Measurements from ENCODE around the gene AGBL4.
"Not testable (repeated sequence)": the region's sequence is repeated elsewhere in the genome, so short reads cannot be mapped to it uniquely, and the experiment has no call there.

AGBL4 gene

GRCh38 chr1:49051647-49052046 lies 972.1 kb downstream of the AGBL4 start:
- no peak overlapping the region for H3K4me3 ChIP-seq (ENCODE audit: low read depth, low read length)

- no peak overlapping the region for H3K4me3 ChIP-seq (ENCODE audit: low read depth, low read length)
These were observed 973.7 kb downstream of the AGBL4 start for GRCh38 chr1:49050041-49050440.

DNA sequence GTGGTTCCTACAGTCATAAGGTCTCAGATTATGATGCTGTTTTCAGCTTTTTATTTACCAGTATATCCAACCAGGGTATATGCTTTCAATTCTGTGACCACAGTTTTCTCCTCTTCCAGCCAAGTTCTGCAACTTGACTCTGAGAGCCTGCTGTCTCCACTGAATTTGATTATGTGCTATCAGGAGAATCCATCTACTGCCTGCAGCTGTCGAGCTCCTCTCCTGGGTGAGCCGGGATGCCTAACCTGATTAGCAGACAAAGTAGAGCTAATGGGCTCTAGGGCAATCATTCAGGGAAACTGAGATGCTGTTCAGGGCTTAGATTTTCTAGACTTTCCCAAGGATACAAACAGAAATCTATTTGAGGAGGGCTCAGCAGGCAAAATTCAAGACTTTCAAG lies 975.6 kb downstream of the AGBL4 start:
- no peak overlapping the region for H3K4me3 ChIP-seq (ENCODE audit: low read depth, low read length)

GRCh38 chr1:49046305-49046704 lies 977.4 kb downstream of the AGBL4 start:
- no peak overlapping the region for H3K4me3 ChIP-seq (ENCODE audit: low read depth, low read length)

DNA sequence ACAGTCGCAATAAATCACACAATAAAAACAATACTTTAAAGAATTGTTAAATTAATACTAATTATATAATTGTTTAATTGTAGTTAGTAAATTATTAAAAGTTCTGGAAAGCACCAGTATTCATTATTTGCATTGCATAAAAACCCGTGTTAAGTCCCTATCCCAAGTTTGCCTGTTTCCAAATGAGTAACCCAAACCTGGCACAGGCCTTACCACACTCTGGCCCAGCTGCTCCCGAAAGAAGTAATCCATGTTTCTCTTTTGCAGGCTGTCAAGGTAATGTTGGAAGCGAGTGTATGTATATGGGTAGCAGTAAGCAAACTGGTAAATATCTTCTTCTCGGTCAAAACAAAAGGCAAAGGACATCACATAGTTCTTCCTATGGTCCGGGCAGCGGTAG lies 978.4 kb downstream of the AGBL4 start:
- H3K4me3 ChIP-seq (ENCODE audit: low read depth, low read length), result no peak overlapping the region

GRCh38 chr1:49036700-49037099 lies 987.1 kb downstream of the AGBL4 start:
- no peak overlapping the region for H3K4me3 ChIP-seq (ENCODE audit: low read depth, low read length)

DNA sequence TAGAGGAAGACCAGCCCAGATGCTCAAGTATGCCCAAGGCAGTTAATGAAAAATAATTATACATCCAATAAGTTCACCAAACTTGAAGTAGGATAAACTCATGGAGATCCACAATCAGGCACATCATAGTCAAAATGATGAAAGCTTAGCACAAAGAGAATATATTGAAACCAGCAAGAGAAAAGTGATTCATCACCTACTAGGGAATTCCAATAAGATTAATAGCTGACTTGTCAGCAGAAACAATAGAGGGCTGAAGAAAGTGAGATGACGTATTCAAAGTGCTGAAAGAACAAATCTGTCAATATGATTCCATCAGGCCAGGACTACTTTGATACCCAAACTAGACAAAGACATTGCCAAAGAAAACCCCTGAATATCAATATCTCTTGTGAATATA lies 995.4 kb downstream of the AGBL4 start:
- H3K4me3 ChIP-seq (ENCODE audit: low read depth, low read length), result no peak overlapping the region

DNA sequence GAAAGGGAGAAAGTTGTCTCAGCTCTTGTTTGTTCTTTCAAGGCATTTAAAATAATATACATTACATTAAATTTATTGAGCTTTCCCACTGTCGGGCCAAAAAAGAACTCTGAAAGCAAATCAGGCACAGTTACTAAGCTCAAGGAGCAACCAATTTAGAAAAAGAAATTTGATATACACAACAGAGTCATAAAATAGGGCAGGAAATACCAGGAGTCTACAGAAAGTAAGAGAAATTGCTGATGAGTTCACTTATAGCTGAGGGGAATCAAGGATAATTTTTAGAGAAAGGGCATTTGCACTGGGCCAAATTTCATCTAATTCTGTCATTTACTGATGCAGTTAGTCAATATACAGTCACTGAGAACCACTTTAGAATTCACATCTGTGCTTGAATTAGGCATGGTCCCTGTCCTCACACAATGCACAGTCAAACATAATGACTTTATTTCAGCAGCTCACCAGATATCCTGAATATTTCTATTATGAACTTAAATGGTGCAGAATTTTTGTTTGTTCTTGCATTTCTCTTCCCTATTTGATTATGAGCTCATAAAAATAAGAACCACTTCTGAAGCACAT lies 997.4 kb downstream of the AGBL4 start:
- H3K4me3 ChIP-seq (ENCODE audit: low read depth, low read length), result no peak overlapping the region

- H3K4me3 ChIP-seq (ENCODE audit: low read depth, low read length), result no peak overlapping the region
These were observed 1007.5 kb downstream of the AGBL4 start for GRCh38 chr1:49016030-49016977.

DNA sequence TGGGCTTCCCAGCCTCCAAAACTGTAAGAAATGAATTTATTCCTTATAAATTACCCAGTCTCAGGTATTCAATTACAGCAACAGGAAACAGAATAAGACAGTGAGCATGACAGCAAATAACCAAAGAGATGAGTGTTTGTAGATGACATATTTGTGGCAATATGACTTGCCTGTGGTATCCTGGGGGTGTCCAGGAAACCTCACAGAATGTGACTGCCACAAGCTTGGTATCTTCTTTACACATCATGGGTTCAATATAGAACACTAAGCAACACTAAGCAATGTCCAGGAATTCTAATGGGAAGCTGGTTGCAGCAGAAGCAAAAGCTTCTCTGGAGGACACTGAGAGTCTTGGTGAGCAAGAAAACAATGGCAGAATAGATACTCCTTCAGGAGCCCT lies 1010.7 kb downstream of the AGBL4 start:
- no peak overlapping the region for H3K4me3 ChIP-seq (ENCODE audit: low read depth, low read length)

DNA sequence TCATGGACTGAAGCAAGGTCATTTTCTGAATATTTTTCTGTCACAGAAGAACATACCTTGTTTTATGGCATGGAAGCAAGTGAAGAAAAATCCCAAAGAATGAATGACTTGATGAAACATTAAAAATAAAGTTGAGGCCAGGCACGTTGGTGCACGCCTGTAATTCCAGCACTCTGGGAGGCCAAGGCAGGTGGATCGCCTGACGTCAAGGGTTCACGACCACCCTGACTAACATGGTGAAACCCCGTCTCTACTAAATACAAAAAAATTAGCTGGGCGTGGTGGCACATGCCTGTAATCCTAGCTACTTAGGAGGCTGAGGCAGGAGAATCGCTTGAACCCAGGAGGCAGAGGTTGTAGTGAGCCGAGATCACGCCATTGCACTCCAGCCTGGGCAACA lies 1020.8 kb downstream of the AGBL4 start:
- not testable (repeated sequence) for H3K4me3 ChIP-seq (ENCODE audit: low read depth, low read length)

- no peak overlapping the region for H3K4me3 ChIP-seq (ENCODE audit: low read depth, low read length)
These were observed 1024.4 kb downstream of the AGBL4 start for GRCh38 chr1:48999321-48999720.

DNA sequence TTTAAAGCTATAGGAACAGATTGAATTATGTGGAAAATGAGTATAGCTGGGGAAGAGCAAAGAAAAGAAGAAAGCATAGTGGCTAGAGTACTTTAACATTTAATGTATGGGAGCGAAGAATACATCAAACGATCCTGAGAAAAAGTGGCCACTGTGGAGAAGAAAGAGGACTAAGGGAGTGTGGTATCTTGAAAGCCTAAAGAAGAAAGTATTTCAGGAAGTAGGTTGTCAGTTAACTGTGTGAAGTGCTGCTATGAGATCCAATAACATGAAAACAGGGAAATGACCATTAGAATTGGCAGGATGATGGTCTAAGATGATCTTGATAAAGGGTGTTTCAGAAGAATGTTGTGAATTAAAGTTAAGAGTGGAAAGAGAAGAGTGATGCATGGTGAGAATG lies 1027.4 kb downstream of the AGBL4 start:
- no peak overlapping the region for H3K4me3 ChIP-seq (ENCODE audit: low read depth, low read length)

DNA sequence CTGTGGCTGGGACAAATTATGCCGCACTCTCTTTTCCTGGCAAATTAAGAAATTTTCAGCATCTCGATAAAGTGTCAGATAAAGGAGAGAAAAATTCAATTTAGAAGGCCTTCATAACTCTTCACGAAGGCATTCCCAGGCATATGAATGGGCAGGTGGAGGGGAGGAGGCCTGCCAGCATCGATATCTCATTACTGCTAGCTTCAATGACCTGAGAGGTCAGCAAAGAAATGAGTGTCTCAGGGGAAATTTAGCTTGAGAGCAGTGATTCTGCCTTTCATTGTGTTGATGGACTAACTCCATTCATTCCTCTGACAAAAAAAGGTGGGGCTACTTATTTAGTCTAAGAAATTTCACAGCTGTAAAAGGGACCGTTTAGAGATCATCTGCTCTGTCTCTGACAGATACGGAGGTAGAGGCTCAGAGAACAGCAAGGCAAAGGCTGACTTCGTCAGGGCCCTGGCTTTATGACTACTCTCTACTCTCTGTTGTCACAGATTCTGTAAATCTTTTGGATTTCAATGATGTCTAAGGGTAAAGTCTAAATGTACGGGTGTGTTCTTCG lies 1035.0 kb downstream of the AGBL4 start:
- no peak overlapping the region for H3K4me3 ChIP-seq (ENCODE audit: low read depth, low read length)

DNA sequence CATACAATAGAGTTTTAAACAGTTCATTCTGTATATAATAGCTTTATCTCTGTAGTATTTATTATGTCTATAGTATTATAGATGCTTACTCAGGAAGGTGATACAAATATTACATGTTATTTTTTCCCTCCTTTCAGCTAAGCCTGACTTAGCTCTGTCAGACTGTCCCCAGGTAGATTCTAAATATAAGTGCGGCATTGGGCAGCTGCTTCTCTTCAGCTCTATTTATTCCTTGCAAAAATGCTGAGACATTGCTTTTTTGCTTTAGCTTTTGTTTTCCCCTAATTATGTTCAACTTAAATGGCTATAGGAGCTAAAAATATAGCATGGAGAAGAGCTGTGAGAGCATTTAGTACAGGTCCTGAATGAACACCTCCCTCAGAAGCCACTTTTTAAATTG lies 1043.8 kb downstream of the AGBL4 start:
- H3K4me3 ChIP-seq (ENCODE audit: low read depth, low read length), result no peak overlapping the region

DNA sequence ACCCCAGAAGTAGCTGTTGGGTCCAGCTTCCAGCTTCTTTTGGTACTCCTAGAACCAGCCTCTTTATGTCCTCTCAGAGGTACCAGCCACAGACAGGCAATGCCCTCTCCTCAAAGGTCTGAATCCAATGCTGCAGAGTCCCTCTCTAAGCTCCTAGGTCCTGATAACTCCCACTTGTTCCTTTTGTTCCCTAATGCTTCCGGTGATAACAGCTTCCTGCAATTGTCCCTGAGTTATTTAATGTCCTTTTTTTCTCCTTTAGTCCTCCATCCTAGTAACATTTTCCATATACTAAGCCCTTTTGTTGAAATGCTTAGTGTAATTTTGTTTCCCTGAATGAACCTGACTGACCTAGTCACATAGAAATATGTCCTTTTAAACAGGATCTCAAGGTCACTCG lies 1045.3 kb downstream of the AGBL4 start:
- no peak overlapping the region for H3K4me3 ChIP-seq (ENCODE audit: low read depth, low read length)

GRCh38 chr1:48977273-48977672 lies 1046.5 kb downstream of the AGBL4 start:
- H3K4me3 ChIP-seq (ENCODE audit: low read depth, low read length), result no peak overlapping the region

GRCh38 chr1:48969971-48970370 lies 1053.8 kb downstream of the AGBL4 start:
- no peak overlapping the region for H3K4me3 ChIP-seq (ENCODE audit: low read depth, low read length)

- no peak overlapping the region for H3K4me3 ChIP-seq (ENCODE audit: low read depth, low read length)
These were observed 1056.4 kb downstream of the AGBL4 start for GRCh38 chr1:48967318-48967717.

DNA sequence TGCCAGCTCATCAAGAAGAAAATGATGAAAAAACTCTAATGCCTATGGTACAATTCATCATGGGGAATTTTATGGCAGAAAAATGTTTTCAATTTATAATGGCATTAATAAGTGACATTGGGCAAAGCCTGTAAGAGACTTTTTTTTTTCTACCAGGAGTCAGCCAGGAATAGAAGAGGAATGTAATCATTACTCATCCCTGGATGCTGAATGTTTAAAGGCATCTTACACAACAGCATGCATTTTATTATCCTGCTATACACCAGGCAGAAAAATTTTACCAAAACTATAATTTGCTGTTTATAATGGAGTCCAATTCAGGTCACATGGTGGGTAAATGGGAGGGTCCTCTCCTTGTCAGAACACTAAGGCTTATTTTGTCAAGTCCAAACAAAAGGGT lies 1057.2 kb downstream of the AGBL4 start:
- no peak overlapping the region for H3K4me3 ChIP-seq (ENCODE audit: low read depth, low read length)

DNA sequence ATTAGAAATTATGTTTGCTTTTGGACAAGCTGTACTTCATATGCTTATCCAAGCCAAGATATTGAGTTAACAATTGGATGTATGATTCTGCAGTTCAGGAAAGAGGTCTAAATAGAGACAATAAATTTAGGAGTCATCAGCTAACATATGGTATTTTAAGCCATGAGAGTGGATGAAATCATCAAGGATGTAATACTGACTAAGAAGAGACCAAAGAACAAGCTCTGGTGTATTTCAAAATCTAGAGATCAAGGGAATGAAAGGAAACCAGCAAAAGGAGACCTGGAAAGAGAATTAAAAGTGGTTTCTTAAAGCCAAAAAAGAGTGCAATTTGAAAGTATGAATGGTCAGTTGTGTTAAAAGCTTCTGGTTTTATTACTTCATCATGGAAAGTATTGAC lies 1063.4 kb downstream of the AGBL4 start:
- no peak overlapping the region for H3K4me3 ChIP-seq (ENCODE audit: low read depth, low read length)

DNA sequence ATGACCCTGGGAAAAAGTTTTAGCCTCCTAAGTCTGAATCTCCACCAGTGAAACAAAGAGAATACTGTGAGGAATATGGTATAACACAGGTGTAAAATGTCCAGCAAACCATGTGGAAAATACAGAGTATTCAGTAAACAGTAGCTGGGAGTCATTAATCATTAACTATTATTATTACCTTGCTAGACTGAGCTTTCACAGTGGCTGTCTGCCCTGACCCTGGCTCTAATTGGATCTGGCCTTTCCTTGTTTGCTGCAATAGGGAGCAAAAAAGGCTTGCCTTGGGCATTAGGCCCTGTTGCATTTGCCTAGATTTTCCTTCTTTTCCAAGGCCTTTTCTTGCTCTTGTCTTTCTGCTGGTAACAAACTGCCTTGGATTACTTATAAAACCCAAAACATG lies 1068.0 kb downstream of the AGBL4 start:
- H3K4me3 ChIP-seq (ENCODE audit: low read depth, low read length), result no peak overlapping the region
